Breast epithelium (tissue), 4 donors: ENCODE measurements around the gene AGPAT3. TPM values are rescaled to one million over a fixed set of nuclear protein-coding genes. Genes with fewer than 3 reads are reported as not detected.

Experiments
- DNase-seq, 2 donors: peaks; one replicate each; pipeline ENCODE4 v3.0.0-alpha.2; 2019; ENCODE audit warnings: low spot score in 2 of 2
- H3K27ac ChIP-seq, 2 donors: fragments of 200-600 bp; sonication (generic) in 1 of 2; one replicate each; pipeline ENCODE4 v1.5.1; 2016 to 2019; ENCODE audit warnings: mild to moderate bottlenecking in 1 of 2
- H3K27me3 ChIP-seq, 2 donors: fragments of 200-600 bp; sonication (generic) in 1 of 2; one replicate each; pipeline versions ENCODE4 v1.5.1 to v1.6.0; 2017 to 2019; ENCODE audit warnings: control low read depth in 1 of 2, mild to moderate bottlenecking in 1 of 2
- H3K36me3 ChIP-seq: fragments of 200-600 bp; one replicate; pipeline ENCODE4 v1.5.1; 2019
- H3K4me1 ChIP-seq, 2 donors: fragments of 200-600 bp; sonication (generic); one replicate each; pipeline ENCODE4 v1.5.1; 2016 to 2019; ENCODE audit warnings: control low read depth in 1 of 2
- H3K4me3 ChIP-seq, 3 donors: fragments of 200-600 bp; sonication (generic); 1 replicate in 2 of 3; 2 replicates in 1 of 3; pipeline ENCODE4 v1.5.1; 2016 to 2019; ENCODE audit warnings: mild to moderate bottlenecking in 3 of 3, moderate library complexity in 2 of 3
- H3K9me3 ChIP-seq, 2 donors: fragments of 200-600 bp; sonication (generic) in 1 of 2; one replicate each; pipeline ENCODE4 v1.5.1; 2016 to 2019; ENCODE audit warnings: control low read depth in 1 of 2
- CTCF ChIP-seq, 3 donors: fragments of 450-650 bp; IDR thresholded peaks; one replicate each; pipeline ENCODE4 v1.5.1; 2016 to 2017; ENCODE audit warnings: antibody characterized with exemption in 3 of 3, mild to moderate bottlenecking in 3 of 3, moderate library complexity in 3 of 3
- POLR2A ChIP-seq: fragments of 450-650 bp; IDR thresholded peaks from one replicate; pipeline ENCODE4 v1.6.1; 2016; ENCODE audit warnings: antibody characterized with exemption, mild to moderate bottlenecking, moderate library complexity
- POLR2AphosphoS5 ChIP-seq, 3 donors: sonication (generic); formaldehyde crosslinking; IDR thresholded peaks; one replicate each; pipeline ENCODE4 v1.6.1; 2017; ENCODE audit warnings: antibody characterized with exemption in 3 of 3
- intact Hi-C: fragments of 100-400 bp; cut with DNase I; formaldehyde crosslinking; loops from one replicate; pipeline ENCODE4 v1.15.1; 2023; ENCODE audit warnings: low total_unique reads
- total RNA-seq, 3 donors: library from RNA; depleted of rRNA; stranded (reverse); fragments of >200 nt; gene quantifications; one replicate each; pipeline ENCODE4 v1.1.0, GENCODE V29; 2016

AGPAT3 gene
- total RNA-seq, 3 donors from 2014 or later, result 27.2 to 35.8 (median 28.2) TPM

GRCh38 chr21:43880111-43880985 lies 15.3 kb downstream of the AGPAT3 start:
- H3K27me3 ChIP-seq, result no peaks in the 10 kb centered on the region
- H3K36me3 ChIP-seq, result no peaks in the 10 kb centered on the region
- H3K4me1 ChIP-seq, result peaks cover 4 to 9% of the 10 kb centered on the region in 2 donors
- H3K4me3 ChIP-seq, result no peak overlapping the region
- TF ChIP-seq POLR2A (no peak), CTCF (IDR thresholded peaks at IDR 0.05) (no peak), POLR2AphosphoS5 (IDR thresholded peaks at IDR 0.05) (no peak)
- DNase-seq, result peak in 1 of 2 donors; percentile 83
- no peaks in the 10 kb centered on the region for H3K9me3 ChIP-seq
- H3K27ac ChIP-seq, result peak overlapping the region; percentile 51 to 52
- intact Hi-C loops, result no loop called here

GRCh38 chr21:43881283-43881682 lies 16.3 kb downstream of the AGPAT3 start:
- Histone ChIP-seq H3K27me3 (no peaks in the 10 kb centered on the region), H3K27ac (no peak overlapping the region), H3K4me1 (peaks cover 4 to 9% of the 10 kb centered on the region in 2 donors), H3K4me3 (no peak overlapping the region), H3K9me3 (no peaks in the 10 kb centered on the region), H3K36me3 (no peaks in the 10 kb centered on the region)
- no peak for TF ChIP-seq POLR2AphosphoS5 (IDR thresholded peaks at IDR 0.05)
- no peak for TF ChIP-seq POLR2A
- no peak for TF ChIP-seq CTCF (IDR thresholded peaks at IDR 0.05)
- DNase-seq, result no peak
- intact Hi-C loops, result no loop called here

- no peak for DNase-seq
- Histone ChIP-seq H3K9me3 (no peaks in the 10 kb centered on the region), H3K4me1 (peaks cover 4 to 9% of the 10 kb centered on the region in 2 donors), H3K27ac (no peak overlapping the region), H3K36me3 (no peaks in the 10 kb centered on the region), H3K27me3 (no peaks in the 10 kb centered on the region), H3K4me3 (no peak overlapping the region)
- intact Hi-C loops, result no loop called here
- TF ChIP-seq POLR2AphosphoS5 (IDR thresholded peaks at IDR 0.05) (no peak), POLR2A (no peak), CTCF (IDR thresholded peaks at IDR 0.05) (no peak)
Observed at GRCh38 chr21:43881935-43882334, 16.9 kb downstream of the AGPAT3 start.

DNA sequence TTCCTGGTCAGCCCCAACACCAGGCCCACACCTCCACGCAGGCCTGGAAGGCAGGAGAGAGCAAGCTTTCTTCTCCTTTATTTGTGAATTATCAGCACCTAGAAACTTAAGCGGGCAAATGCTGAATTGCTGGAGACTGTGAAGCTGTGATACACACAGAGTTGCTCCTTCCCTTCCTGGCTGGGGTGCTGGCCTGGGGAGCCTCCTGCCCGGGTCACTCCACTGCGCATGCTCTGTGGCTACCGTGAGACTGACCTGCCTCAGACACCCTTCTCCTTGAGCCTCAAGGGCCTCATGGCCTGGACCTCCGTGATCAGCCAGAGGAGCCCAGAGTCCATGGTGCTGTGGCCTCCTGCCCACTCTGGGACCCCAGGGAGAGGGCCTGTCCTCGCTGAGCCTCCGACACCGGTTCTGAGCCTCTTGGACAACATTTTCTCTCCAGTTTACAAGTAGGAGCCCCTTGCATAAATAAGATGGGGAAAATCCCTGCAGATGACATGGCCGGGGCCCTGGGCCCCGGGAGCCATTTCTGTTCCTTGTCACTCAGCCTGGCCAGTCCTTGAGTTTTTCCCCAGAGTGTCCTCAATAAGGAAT lies 18.0 kb downstream of the AGPAT3 start:
- Histone ChIP-seq H3K9me3 (no peaks in the 10 kb centered on the region), H3K27me3 (no peaks in the 10 kb centered on the region), H3K4me1 (peaks cover 4 to 9% of the 10 kb centered on the region in 2 donors), H3K36me3 (no peaks in the 10 kb centered on the region), H3K27ac (peak overlapping the region in 1 of 2 donors; percentile 74), H3K4me3 (no peak overlapping the region)
- TF ChIP-seq CTCF (IDR thresholded peaks at IDR 0.05) (no peak), POLR2AphosphoS5 (IDR thresholded peaks at IDR 0.05) (no peak), POLR2A (no peak)
- intact Hi-C loops, result no loop called here
- no peak for DNase-seq
